Stimulated activated CD4-positive, alpha-beta T cell treated with anti-CD3 and anti-CD28 coated beads, Interleukin-4, amount 100 ng/mL, for 4 hours (primary cell): Measurements from ENCODE around the gene NHLRC1.

Source experiments
- DNase-seq, 2 experiments: peaks; one replicate each; pipeline ENCODE4 v3.0.0-alpha.2; 2020

The NHLRC1 gene

GRCh38 chr6:18081025-18081668 lies 41.3 kb downstream of the NHLRC1 start:
- DNase-seq = no peak

GRCh38 chr6:18080544-18080943 lies 41.9 kb downstream of the NHLRC1 start:
- no peak for DNase-seq

GRCh38 chr6:18078866-18079265 lies 43.6 kb downstream of the NHLRC1 start:
- DNase-seq = no peak

- no peak for DNase-seq
These were observed 46.2 kb downstream of the NHLRC1 start for GRCh38 chr6:18076231-18076630.

GRCh38 chr6:18072841-18073240 lies 49.6 kb downstream of the NHLRC1 start:
- no peak for DNase-seq

DNA sequence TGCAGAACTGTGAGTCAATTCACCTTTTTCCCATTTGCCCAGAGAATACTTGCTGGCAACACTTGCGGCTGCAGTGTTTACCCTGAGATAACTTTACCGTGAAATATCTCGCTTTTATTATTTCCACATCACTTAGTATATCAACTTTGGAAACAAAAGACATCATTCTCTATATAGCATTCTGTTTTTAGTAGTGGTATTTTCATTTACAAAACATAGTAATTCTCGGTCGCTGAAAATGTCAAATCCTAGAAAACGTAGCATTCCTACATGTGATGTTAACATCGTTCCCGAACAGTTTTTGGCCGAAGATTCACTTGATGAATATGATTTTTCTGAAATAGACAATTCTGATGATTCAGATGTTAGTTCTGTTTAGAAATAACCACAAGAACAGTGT lies 52.0 kb downstream of the NHLRC1 start:
- no peak for DNase-seq
